HG03432 (cell line): ENCODE data around the gene SVOPL.

ENCODE experiments used
- ATAC-seq: cut with Tn5 transposase; IDR thresholded peaks from one replicate; pipeline ENCODE4 v1.9.1; 2021; ENCODE audit warnings: mild to moderate bottlenecking, moderate library complexity; ENCODE audit not compliant: unreplicated experiment

The SVOPL gene

GRCh38 chr7:138610671-138611170, 90.4 kb downstream of the SVOPL start:
- ATAC-seq, result no peak

GRCh38 chr7:138608275-138608674, 92.9 kb downstream of the SVOPL start:
- peak; percentile 83 for ATAC-seq

- no peak for ATAC-seq
Observed at GRCh38 chr7:138607216-138608126, 93.7 kb downstream of the SVOPL start.

DNA sequence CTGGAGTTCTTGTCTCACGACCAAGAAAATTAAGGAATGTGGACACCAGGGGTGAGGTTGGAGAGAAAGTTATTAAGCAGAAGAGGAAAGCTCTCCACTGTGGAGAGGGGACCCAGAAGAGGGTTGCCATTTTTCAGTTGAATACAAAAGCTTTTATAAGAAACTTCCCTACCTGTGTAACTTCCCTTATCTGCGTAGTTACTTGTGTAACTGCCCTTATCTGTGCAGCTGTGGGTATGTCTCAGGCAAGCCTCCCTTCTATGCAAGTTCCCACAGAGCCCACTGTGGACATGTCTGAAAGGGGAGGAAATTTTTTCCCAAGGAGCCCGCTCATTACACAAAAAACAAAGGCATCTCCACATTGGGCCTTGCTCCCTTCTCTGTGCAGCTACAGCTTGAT, 94.9 kb downstream of the SVOPL start:
- no peak for ATAC-seq

DNA sequence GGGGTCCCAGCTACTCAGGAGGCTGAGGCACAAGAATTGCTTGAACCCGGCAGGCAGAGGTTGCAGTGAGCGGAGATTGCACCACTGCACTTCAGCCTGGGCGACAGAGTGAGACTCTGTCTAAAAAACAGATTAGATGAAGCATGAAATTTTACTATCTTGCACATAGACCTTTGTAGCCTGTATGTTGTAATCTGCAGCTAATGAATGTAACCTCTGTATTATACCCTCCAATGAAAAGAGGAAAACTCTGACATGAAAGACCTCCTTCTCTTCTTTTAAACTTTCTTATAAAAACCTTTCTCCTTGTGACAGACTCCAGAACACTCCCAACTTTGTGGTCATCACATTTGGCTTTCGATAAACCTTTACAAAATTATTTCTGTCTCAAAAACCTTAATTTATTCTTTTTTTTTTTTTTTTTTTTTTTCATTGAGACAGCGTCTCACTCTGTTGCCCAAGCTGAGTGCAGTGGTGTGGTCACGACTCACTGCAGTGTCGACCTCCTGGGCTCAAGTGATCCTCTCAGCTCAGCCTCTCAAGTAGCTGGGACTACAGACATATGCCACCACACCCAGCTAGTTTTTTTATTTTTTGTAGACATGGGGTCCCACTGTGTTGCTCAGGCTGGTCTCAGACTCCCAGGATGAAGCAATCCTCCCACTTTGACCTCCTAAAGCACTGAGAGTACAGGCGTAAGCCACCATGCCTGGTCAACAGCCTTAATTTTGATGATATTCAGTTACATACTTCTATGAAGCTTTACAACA, 97.4 kb downstream of the SVOPL start:
- no peak for ATAC-seq

DNA sequence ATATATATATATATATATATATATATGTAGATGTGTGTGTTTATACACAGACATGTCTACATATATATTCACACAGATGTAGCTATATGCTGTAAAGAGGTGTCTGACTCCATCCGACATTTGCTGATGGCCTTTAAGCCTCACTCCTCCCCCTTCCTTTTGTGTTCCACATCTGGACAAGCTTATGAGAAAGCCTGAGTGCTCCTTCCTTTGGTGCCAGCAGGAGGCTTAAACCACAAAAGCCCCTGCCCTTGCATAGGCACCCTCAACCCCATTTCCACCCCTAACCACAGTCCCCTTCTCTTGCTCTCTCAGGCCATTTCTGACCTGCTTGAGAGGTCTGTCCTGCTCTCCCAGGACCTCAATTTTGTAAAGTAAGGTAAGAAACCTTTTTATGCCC, 98.7 kb downstream of the SVOPL start:
- no peak for ATAC-seq

GRCh38 chr7:138595454-138595853, 105.7 kb downstream of the SVOPL start:
- ATAC-seq, result no peak

DNA sequence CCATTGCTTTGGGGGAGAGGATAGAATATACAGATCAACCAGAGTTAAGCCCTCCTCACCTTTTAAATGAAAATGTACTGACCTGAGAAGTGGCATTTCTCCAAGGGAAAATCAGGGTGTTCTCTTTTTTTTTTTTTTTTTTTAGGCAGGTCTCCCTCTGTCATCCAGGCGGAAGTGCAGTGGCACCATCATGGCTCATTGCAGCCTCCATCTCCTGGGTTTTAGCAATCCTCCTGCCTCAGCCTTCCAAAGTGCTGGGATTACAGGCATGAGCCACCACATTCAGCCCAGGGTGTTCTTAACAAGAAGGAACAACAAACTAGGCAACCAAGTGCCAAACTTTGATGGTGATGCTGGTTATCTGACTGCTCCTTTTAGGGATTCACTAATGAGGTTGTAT, 111.0 kb downstream of the SVOPL start:
- ATAC-seq, result no peak

- no peak for ATAC-seq
Observed at GRCh38 chr7:138588986-138589385, 112.2 kb downstream of the SVOPL start.

DNA sequence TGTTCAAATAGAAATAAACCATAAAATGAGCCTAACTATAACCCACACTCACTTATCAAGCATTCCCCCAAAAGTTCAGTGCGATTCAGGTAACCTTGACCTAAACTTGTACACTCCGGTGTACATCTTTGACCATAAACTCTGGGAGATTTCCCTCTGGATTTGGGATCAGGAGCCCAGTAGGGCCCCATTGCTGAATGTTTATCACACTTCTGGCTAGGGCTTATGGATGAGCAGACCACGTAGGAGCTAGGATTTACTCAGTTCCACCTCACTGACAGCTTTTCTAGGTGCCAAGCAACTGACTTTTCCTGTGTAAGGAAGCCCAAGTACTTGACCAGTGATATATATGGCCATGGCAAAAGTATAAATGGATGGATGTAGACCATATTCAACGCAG, 113.7 kb downstream of the SVOPL start:
- ATAC-seq, result no peak

GRCh38 chr7:138585283-138585993, 115.7 kb downstream of the SVOPL start:
- no peak for ATAC-seq

DNA sequence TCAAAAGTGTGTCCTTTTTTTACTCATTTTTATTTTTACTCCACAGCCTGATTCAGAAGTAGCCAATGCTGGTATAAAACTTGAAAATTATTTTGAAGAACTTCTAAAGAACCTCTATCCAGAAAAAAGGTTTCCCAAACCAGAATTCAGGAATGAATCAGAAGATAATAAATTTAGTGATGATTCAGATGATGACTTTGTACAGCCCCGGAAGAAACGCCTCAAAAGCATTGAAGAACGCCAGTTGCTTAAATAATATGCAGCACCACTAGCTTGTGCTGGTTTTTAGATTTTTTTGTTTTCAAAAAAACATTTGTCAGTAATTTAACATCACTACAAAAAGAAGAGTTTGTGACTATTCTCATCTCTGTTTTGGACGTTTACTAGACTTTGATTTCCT, 116.5 kb downstream of the SVOPL start:
- no peak for ATAC-seq

- no peak for ATAC-seq
Observed at GRCh38 chr7:138584283-138584682, 116.9 kb downstream of the SVOPL start.

DNA sequence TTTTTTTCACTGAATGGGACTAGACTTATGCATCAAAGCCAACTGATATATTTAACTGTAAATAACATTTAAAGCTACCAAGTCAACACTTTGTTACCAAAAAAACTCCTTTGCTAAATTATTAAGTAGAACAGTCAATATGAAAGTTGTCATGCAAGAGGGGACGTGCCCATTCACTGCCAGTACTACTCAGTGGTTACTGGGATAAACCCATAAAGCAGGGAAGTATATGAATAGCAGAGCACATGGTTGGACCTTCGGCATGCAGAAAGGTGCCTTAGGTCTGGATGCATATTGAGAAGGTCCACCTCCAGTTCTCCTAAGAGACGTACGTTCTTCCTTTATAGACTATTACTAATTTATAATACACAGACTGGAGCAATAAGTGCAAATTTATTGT, 120.1 kb downstream of the SVOPL start:
- no peak for ATAC-seq

DNA sequence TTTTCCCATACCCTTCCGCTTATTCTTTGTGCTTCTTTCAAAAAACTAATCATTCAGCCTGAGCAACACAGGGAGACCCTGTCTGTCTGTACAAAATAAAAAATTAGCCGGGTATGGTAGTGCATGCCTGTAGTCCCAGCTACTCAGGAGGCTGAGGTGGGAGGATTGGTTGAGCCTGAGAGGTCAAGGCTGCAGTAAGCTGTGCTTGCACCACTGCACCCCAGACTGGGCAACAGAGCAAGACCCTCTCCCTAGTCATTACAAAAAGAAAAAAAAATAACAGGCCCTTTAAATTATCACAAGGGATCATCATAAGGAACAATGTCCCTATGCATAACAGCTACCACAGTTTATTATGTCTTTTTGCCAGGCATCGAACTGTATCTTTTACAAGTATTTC, 121.5 kb downstream of the SVOPL start:
- no peak for ATAC-seq

DNA sequence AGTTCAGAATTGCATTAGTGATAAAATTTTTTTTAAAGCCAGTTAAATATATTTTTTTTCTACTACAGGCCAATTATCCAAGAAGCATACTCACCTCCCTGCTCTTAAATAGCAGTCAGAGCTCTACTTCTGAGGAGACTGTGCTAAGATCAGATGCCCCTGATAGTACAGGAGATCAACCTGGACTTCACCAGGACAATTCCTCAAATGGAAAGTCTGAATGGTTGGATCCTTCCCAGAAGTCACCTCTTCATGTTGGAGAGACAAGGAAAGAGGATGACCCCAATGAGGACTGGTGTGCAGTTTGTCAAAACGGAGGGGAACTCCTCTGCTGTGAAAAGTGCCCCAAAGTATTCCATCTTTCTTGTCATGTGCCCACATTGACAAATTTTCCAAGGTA, 122.0 kb downstream of the SVOPL start:
- ATAC-seq, result no peak

DNA sequence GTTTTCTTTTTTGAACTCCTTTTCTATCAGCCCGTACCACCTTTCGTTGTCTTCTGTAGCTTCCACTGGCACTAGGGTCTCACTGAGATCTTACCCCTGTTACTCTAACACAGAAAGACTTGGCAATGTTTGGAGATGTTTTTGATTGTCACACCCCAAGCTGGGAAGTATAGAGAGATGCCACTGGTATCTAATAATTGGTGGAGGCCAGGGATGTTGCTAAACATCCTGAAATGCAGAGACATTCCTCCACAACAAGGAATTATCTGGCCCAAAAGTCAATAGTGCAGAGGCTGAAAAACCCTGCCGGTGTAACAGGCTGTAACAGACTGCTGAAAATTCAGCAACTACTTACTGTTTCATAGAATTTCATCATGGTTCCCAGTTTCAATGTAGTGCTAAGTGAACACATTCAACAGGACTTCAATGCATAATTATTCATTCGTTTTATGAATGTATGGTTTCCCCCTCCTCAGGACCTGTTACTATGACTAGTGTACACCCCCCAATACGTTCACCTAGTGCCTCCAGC, 125.2 kb downstream of the SVOPL start:
- ATAC-seq, result no peak

DNA sequence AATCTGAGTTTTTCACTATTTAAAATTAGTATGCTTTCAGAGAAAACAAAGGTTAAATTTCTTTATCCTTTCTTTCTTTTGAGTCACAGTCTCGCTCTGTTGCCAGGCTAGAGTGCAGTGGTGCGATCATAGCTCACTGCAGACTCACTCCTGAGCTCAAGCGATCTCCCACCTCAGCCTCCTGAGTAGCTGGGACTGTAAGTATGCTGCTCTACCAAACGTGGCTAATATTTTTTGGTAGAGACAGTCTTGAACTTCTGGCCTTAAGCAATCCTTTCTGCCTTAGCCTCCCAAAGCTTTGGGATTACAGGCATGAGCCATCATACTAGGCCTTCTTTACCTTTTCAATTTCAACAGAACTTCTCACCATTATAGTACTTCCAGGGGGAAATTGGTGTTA, 127.4 kb downstream of the SVOPL start:
- ATAC-seq, result no peak

- ATAC-seq, result no peak
Observed at GRCh38 chr7:138570715-138571114, 130.4 kb downstream of the SVOPL start.

GRCh38 chr7:138569418-138569817, 131.7 kb downstream of the SVOPL start:
- ATAC-seq, result no peak

DNA sequence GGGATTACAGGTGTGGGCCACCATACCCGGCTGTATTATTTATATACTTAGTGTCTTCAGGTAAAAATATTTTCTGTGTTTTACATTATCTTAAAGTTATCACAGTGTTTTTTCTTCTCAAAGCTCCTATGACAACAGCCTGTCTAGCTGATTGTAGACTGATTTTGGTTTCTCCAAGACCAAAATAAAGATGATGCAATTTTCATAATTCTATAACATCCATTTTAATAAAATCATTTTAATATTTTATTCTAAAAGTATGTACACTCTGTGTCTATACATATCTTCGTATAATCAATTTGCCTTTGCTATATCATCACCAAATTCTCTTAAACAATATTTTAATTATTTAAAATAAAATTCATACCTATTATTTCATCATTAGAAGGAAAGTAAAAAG, 132.5 kb downstream of the SVOPL start:
- ATAC-seq, result no peak
